Endothelial cell of umbilical vein (primary cell): ENCODE data around the gene LINC00632. TPM values are rescaled to one million over a fixed set of nuclear protein-coding genes. Genes with fewer than 3 reads are reported as not detected.
"Not testable (repeated sequence)": the region's sequence is repeated elsewhere in the genome, so short reads cannot be mapped to it uniquely, and the experiment has no call there.

ENCODE experiments used
- BruUV-seq: library from RNA; stranded (reverse); fragments of 400-500 nt; replicated peaks from 2 replicates; lab custom pipeline; 2021; lab: Mats Ljungman, UMichigan
- CTCF ChIA-PET: fragments of 300-600, 350-600 bp; sonication (Branson Sonifier 250); formaldehyde crosslinking; loops from one replicate; lab custom pipeline; 2021; ENCODE audit warnings: antibody characterized with exemption, inconsistent platforms; lab: Charles Lee
- POLR2A ChIA-PET: fragments of 300-600, 350-600 bp; sonication (Branson Sonifier 250); formaldehyde crosslinking; loops from one replicate; lab custom pipeline; 2021; ENCODE audit warnings: antibody characterized with exemption, inconsistent platforms; lab: Charles Lee
- DNase-seq: peaks from one replicate; pipeline ENCODE4 v3.0.0-alpha.2; 2011; ENCODE audit warnings: low read depth, low spot score
- FAIRE-seq: peaks from 2 replicates; lab custom pipeline; 2011; peaks lifted over from hg19 to GRCh38; lab: Jason Lieb, UNC
- H2AFZ ChIP-seq: 2 replicates; pipeline ENCODE4 v1.6.0; 2012; ENCODE audit warnings: low read depth, low read length, control low read depth, inconsistent platforms
- H3K27ac ChIP-seq: 2 replicates; pipeline ENCODE4 v1.5.1; 2011; ENCODE audit warnings: low read depth, mild to moderate bottlenecking, control low read depth, low read length, moderate library complexity; ENCODE audit not compliant: insufficient read depth
- H3K27me3 ChIP-seq, 2 experiments: 2 replicates each; pipeline versions ENCODE4 v1.6.0 to v1.6.1; 2011; ENCODE audit warnings: low read length in 2 of 2, mixed read lengths in 1 of 2; ENCODE audit not compliant: control insufficient read depth in 2 of 2, insufficient read depth in 2 of 2
- H3K36me3 ChIP-seq, 2 experiments: 2 replicates in 1 of 2; 3 replicates in 1 of 2; pipeline ENCODE4 v1.5.1; 2011; ENCODE audit warnings: low read length in 2 of 2, mild to moderate bottlenecking in 1 of 2, moderate library complexity in 1 of 2; ENCODE audit not compliant: control insufficient read depth in 2 of 2, insufficient read depth in 2 of 2; ENCODE audit errors: extremely low read depth in 1 of 2
- H3K4me1 ChIP-seq: 3 replicates; pipeline ENCODE4 v1.5.1; 2011; ENCODE audit warnings: mild to moderate bottlenecking, low read length; ENCODE audit not compliant: control insufficient read depth, insufficient read depth; ENCODE audit errors: extremely low read depth
- H3K4me2 ChIP-seq: 2 replicates; pipeline ENCODE4 v1.6.1; 2011; ENCODE audit warnings: low read length, control low read depth, mixed read lengths; ENCODE audit not compliant: insufficient read depth
- H3K4me3 ChIP-seq, 3 experiments: fragments of 200-600 bp in 1 of 3; sonication (generic), shearing (Covaris generic) in 1 of 3; replicated peaks in 1 of 3; 2 replicates each; pipeline ENCODE4 v1.5.1; 2011 to 2016; ENCODE audit warnings: control low read depth in 3 of 3, low read length in 3 of 3, mild to moderate bottlenecking in 2 of 3, inconsistent platforms in 1 of 3, low read depth in 1 of 3, moderate library complexity in 1 of 3; ENCODE audit not compliant: insufficient read depth in 1 of 3
- H3K79me2 ChIP-seq: 2 replicates; pipeline ENCODE4 v1.6.0; 2012; ENCODE audit warnings: low read length, inconsistent platforms; ENCODE audit not compliant: control insufficient read depth, insufficient read depth
- H3K9ac ChIP-seq: replicated peaks from 2 replicates; pipeline ENCODE3; 2011; ENCODE audit warnings: low read length, control low read depth; ENCODE audit not compliant: insufficient read depth; ENCODE audit errors: extremely low read depth
- H3K9me1 ChIP-seq: replicated peaks from 3 replicates; pipeline ENCODE4 v1.6.0; 2011; ENCODE audit warnings: mild to moderate bottlenecking, low read length; ENCODE audit not compliant: control insufficient read depth, insufficient read depth; ENCODE audit errors: extremely low read depth
- H3K9me3 ChIP-seq: replicated peaks from 2 replicates; pipeline ENCODE4 v1.5.1; 2012; ENCODE audit warnings: low read length, inconsistent platforms; ENCODE audit not compliant: control insufficient read depth, insufficient read depth
- H4K20me1 ChIP-seq: replicated peaks from 2 replicates; pipeline ENCODE3; 2011; ENCODE audit warnings: mild to moderate bottlenecking, low read length; ENCODE audit not compliant: control insufficient read depth, insufficient read depth; ENCODE audit errors: extremely low read depth
- EZH2 ChIP-seq: IDR thresholded peaks from 2 replicates; pipeline ENCODE4 v1.6.1; 2012; ENCODE audit warnings: borderline replicate concordance, low read depth, mild to moderate bottlenecking, moderate library complexity, low read length, inconsistent platforms; ENCODE audit not compliant: severe bottlenecking
- GATA2 ChIP-seq: IDR thresholded peaks from 2 replicates; pipeline ENCODE4 v1.7.0; 2011; ENCODE audit warnings: low read depth, mild to moderate bottlenecking, moderate library complexity, mixed read lengths, low read length; ENCODE audit not compliant: insufficient read length, insufficient read depth
- JUN ChIP-seq: IDR thresholded peaks from 2 replicates; pipeline ENCODE4 v1.6.1; 2011; ENCODE audit warnings: borderline replicate concordance, low read depth; ENCODE audit not compliant: insufficient read length, insufficient read depth
- MYC ChIP-seq: IDR thresholded peaks from one replicate; pipeline ENCODE4 v1.6.1; 2011; ENCODE audit warnings: mild to moderate bottlenecking, low read depth, low read length
- POLR2A ChIP-seq: IDR thresholded peaks from 2 replicates; pipeline ENCODE4 v1.6.1; 2012; ENCODE audit warnings: low read depth, mild to moderate bottlenecking, control low read depth, low read length
- POLR2AphosphoS5 ChIP-seq: IDR thresholded peaks from 2 replicates; pipeline ENCODE4 v1.6.1; 2012; ENCODE audit warnings: low read depth, mild to moderate bottlenecking, control low read depth, low read length, moderate library complexity; ENCODE audit not compliant: insufficient read depth
- dilution Hi-C: fragments of 300-500 bp; cut with MboI; formaldehyde crosslinking; loops from one replicate; pipeline ENCODE4 v1.15.0; 2019; ENCODE audit warnings: low sequenced_read_pairs; ENCODE audit not compliant: extremely low pct_ligation_motif_present
- intact Hi-C: fragments of 100-400 bp; cut with micrococcal nuclease; formaldehyde crosslinking; loops from one replicate; pipeline ENCODE4 v1.10.0; 2022
- polyA plus RNA-seq, 4 experiments: library from polyadenylated mRNA; depleted of rRNA in 3 of 4; stranded (reverse) in 3 of 4; unstranded in 1 of 4; fragments of >200 nt; gene quantifications; 2 replicates each; pipeline versions ENCODE4 v1.2.1 to v1.2.3, GENCODE V29; 2011 to 2012; ENCODE audit warnings: missing spikeins in 1 of 4
- total RNA-seq: library from RNA; stranded (reverse); gene quantifications from 2 replicates; pipeline ENCODE4 v1.2.3, GENCODE V29; 2021
- TF ChIP-seq, protein P1 (sequence below), 2 donors: IDR thresholded peaks; 1 replicate in 1 of 2; 2 replicates in 1 of 2; pipeline ENCODE4 v1.5.1; 2011; ENCODE audit warnings: low read length in 2 of 2, mild to moderate bottlenecking in 2 of 2, moderate library complexity in 2 of 2, control low read depth in 1 of 2, inconsistent platforms in 1 of 2, low read depth in 1 of 2; ENCODE audit not compliant: insufficient read depth in 1 of 2; ENCODE audit errors: extremely low read depth in 1 of 2
- TF ChIP-seq, protein P2 (sequence below): IDR thresholded peaks from 2 replicates; pipeline ENCODE4 v1.6.1; 2011; ENCODE audit not compliant: insufficient read depth, insufficient read length

LINC00632 gene
- total and polyA plus RNA-seq, 2 donors (not counting 3 experiments of a cell fraction or from before 2014, with no cell fraction given) = 4.8 to 12.7 TPM

DNA sequence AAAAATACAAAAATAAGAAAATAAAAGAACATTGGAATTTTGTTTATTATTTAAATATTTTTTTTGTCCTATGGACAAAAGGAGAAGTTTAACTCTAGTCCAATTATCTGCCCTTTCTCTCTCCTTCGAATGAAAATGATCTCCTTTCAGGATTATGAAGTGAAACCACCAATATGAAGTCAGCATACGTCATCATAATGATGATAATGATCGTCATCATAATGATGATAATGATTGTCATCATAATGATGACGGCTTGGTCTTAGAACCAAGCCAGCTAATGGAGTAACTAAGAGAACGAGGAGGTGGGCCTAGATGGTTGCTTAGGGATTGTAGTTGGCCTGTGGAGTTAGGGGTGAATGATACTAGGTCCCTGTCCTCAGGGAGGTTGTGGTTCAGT, 21.9 kb upstream of the LINC00632 start:
- H3K9me1 ChIP-seq = no peaks in the 10 kb centered on the region
- H3K4me3 ChIP-seq = no peak overlapping the region
- intact Hi-C loops (no loop called here), dilution Hi-C loops (no loop called here)
- no peak for TF ChIP-seq POLR2AphosphoS5
- TF ChIP-seq POLR2A = no peak
- TF ChIP-seq JUN = no peak
- TF ChIP-seq EZH2 = no peak
- TF ChIP-seq, protein P1, sequence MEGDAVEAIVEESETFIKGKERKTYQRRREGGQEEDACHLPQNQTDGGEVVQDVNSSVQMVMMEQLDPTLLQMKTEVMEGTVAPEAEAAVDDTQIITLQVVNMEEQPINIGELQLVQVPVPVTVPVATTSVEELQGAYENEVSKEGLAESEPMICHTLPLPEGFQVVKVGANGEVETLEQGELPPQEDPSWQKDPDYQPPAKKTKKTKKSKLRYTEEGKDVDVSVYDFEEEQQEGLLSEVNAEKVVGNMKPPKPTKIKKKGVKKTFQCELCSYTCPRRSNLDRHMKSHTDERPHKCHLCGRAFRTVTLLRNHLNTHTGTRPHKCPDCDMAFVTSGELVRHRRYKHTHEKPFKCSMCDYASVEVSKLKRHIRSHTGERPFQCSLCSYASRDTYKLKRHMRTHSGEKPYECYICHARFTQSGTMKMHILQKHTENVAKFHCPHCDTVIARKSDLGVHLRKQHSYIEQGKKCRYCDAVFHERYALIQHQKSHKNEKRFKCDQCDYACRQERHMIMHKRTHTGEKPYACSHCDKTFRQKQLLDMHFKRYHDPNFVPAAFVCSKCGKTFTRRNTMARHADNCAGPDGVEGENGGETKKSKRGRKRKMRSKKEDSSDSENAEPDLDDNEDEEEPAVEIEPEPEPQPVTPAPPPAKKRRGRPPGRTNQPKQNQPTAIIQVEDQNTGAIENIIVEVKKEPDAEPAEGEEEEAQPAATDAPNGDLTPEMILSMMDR (IDR thresholded peaks at IDR 0.05; ENCODE audit: extremely low read depth in 1 of 2, insufficient read depth in 1 of 2, low read depth in 1 of 2, low read length in 2 of 2) = no peak
- no peak for TF ChIP-seq GATA2
- TF ChIP-seq MYC = no peak
- TF ChIP-seq, protein P2, sequence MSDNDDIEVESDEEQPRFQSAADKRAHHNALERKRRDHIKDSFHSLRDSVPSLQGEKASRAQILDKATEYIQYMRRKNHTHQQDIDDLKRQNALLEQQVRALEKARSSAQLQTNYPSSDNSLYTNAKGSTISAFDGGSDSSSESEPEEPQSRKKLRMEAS = no peak
- POLR2A ChIA-PET = no interaction called here
- no peaks in the 10 kb centered on the region for H3K4me1 ChIP-seq
- no peaks in the 10 kb centered on the region for H3K36me3 ChIP-seq
- FAIRE-seq = no peak
- H3K79me2 ChIP-seq = no peaks in the 10 kb centered on the region
- CTCF ChIA-PET = no interaction called here
- no peak overlapping the region for H3K27ac ChIP-seq
- H3K4me2 ChIP-seq = no peak overlapping the region
- DNase-seq = no peak
- H3K9me3 ChIP-seq = no peaks in the 10 kb centered on the region
- H3K27me3 ChIP-seq = no peaks in the 10 kb centered on the region
- H3K9ac ChIP-seq = no peak overlapping the region
- BruUV-seq = no TSS peak
- H4K20me1 ChIP-seq = no peaks in the 10 kb centered on the region
- no peak overlapping the region for H2AFZ ChIP-seq

DNA sequence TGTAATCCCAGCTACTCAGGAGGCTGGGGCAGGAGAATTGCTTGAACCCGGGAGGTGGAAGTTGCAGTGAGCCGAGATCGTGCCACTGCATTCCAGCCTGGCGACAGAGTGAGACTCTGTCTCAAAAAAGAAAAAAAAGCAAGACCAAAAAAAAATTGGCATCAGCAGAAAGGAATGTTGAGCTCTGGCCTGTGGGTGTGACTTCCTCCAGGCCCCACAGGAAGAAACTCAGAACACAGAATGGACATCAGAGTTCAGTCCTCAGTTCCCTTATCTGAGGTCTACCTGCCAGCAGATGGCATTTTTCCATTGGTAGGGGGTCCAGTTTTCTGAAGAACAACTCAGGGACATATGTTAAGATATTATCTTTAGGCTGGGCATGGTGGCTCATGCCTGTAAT, 18.0 kb upstream of the LINC00632 start:
- H3K27me3 ChIP-seq, H3K4me2 ChIP-seq, H3K9me3 ChIP-seq, H3K79me2 ChIP-seq, BruUV-seq, POLR2A ChIA-PET, CTCF ChIA-PET, H3K9ac ChIP-seq, H2AFZ ChIP-seq, intact Hi-C loops, H3K4me3 ChIP-seq, H3K4me1 ChIP-seq, dilution Hi-C loops, FAIRE-seq, H3K27ac ChIP-seq, H3K36me3 ChIP-seq, H4K20me1 ChIP-seq, DNase-seq, H3K9me1 ChIP-seq: not testable (repeated sequence)
